Measurements from ENCODE around the gene PRPF8. TPM values are rescaled to one million over a fixed set of nuclear protein-coding genes. Genes with fewer than 3 reads are reported as not detected.

The PRPF8 gene
- total and polyA plus RNA-seq, 2 of the 8 experiments (the other 6 are each of a cell fraction or from before 2014, with no cell fraction given), result 329 to 337 TPM

GRCh38 chr17:1646199-1646875, 38.3 kb downstream of the PRPF8 start:
- POLR2A ChIA-PET (ENCODE audit: partially characterized antibody), result interaction anchor here (1.3 to 1.9 kb wide), 5 partner anchors 9 to 71 kb away, joined by 3 to 8 read pairs (median 4); partner anchors contain the start of gene SLC43A2
- Histone ChIP-seq H3K4me3 (ENCODE audit: extremely low read depth in 1 of 4, insufficient read depth in 2 of 4, low read depth in 3 of 4, low read length in 4 of 4) (no peak overlapping the region), H3K4ac (replicated peaks; ENCODE audit: insufficient read length, low read depth, low read length) (no peak overlapping the region), H2BK20ac (ENCODE audit: low read length) (peak overlapping the region; percentile 61; the same call in 1 of the 2 replicates), H3K27ac (ENCODE audit: low read depth, low read length) (no peak overlapping the region), H4K91ac (replicated peaks; ENCODE audit: insufficient read length, low read length) (peak overlapping the region; percentile 49), H2BK120ac (replicated peaks; ENCODE audit: low read depth, low read length) (no peak overlapping the region), H2BK15ac (ENCODE audit: low read length) (peak overlapping the region; percentile 81; the same call in 1 of the 2 replicates), H3K18ac (ENCODE audit: extremely low read depth, low read length) (peak overlapping the region; percentile 19; the same call in 1 of the 2 replicates), H3K79me2 (ENCODE audit: control insufficient read depth in 1 of 2, insufficient read depth in 2 of 2, low read length in 2 of 2) (no peaks in the 10 kb centered on the region), H3K23ac (ENCODE audit: insufficient read length) (no peak overlapping the region), H2BK5ac (ENCODE audit: low read depth, low read length) (peak overlapping the region; percentile 60; the same call in 1 of the 2 replicates), H4K20me1 (replicated peaks in 1 of 2; ENCODE audit: control insufficient read depth in 1 of 2, insufficient read depth in 2 of 2, low read length in 2 of 2) (peaks cover 8 to 14% of the 10 kb centered on the region in 2 experiments), H2AFZ (ENCODE audit: low read length) (no peak overlapping the region), H3K36me3 (ENCODE audit: control insufficient read depth in 2 of 4, insufficient read depth in 4 of 4, low read length in 3 of 4) (peaks cover 6 to 10% (median 8%) of the 10 kb centered on the region in 4 experiments; a peak in 6 of 8 replicates), H3K9ac (replicated peaks in 1 of 4; ENCODE audit: extremely low read depth in 1 of 4, low read depth in 3 of 4, low read length in 3 of 4) (no peak overlapping the region), H3K14ac (ENCODE audit: insufficient read length) (no peak overlapping the region), H3K4me2 (ENCODE audit: insufficient read depth in 1 of 2, low read depth in 2 of 2, low read length in 2 of 2) (no peak overlapping the region), H4K5ac (ENCODE audit: insufficient read length, low read depth, low read length) (no peak overlapping the region), H3K23me2 (ENCODE audit: low read depth, low read length) (peaks cover 12% of the 10 kb centered on the region; the same call in 1 of the 2 replicates), H3K27me3 (replicated peaks in 1 of 4; ENCODE audit: control insufficient read depth in 3 of 4, extremely low read depth in 1 of 4, insufficient read depth in 3 of 4, low read length in 3 of 4) (peaks cover 0 to 19% (median 8%) of the 10 kb centered on the region in 4 experiments; a peak in 5 of 7 replicates), H3K9me3 (ENCODE audit: insufficient read depth in 2 of 2, low read depth in 1 of 2, low read length in 1 of 2) (no peaks in the 10 kb centered on the region), H3K56ac (replicated peaks; ENCODE audit: insufficient read length, low read depth, low read length) (no peak overlapping the region), H4K8ac (ENCODE audit: extremely low read depth, insufficient read depth, low read length) (no peak overlapping the region; the same call in 1 of the 2 replicates), H2AK5ac (ENCODE audit: low read depth, low read length) (peak overlapping the region; percentile 90; the same call in 1 of the 2 replicates), H3K79me1 (ENCODE audit: low read depth, low read length) (no peaks in the 10 kb centered on the region), H3K4me1 (replicated peaks in 1 of 4; ENCODE audit: control insufficient read depth in 3 of 4, insufficient read depth in 4 of 4, low read length in 3 of 4) (peaks cover 0 to 39% (median 25%) of the 10 kb centered on the region in 4 experiments; a peak in 6 of 7 replicates), H2BK12ac (ENCODE audit: low read depth, low read length) (peak overlapping the region; percentile 75; the same call in 1 of the 2 replicates)
- TF ChIP-seq PHF8 (conservative IDR thresholded peaks at IDR 0.05; ENCODE audit: low read depth, low read length) (no peak), SAP30 (IDR thresholded peaks at IDR 0.05; ENCODE audit: insufficient read depth, insufficient replicate concordance, low read length) (no peak), E2F6 (IDR thresholded peaks at IDR 0.05) (peak; percentile 36; the same call in 1 of the 2 replicates), NANOG (IDR thresholded peaks at IDR 0.05; ENCODE audit: insufficient read depth, low read depth, low read length, poor library complexity, severe bottlenecking) (no peak), HDAC6 (IDR thresholded peaks at IDR 0.05; ENCODE audit: low read depth, low read length) (no peak), MAFK (IDR thresholded peaks at IDR 0.05; ENCODE audit: low read depth, low read length) (no peak)
- FAIRE-seq, result no peak
- no peak for DNase-seq (ENCODE audit: low read depth in 1 of 2, low spot score in 2 of 2)
- CTCF ChIA-PET (ENCODE audit: partially characterized antibody), result interaction anchor here (0.8 to 2.5 kb wide), 6 partner anchors 16 to 453 kb away, joined by 3 to 15 read pairs (median 4); no protein-coding TSS in a partner anchor
- 82% methylated on average over 13 of the region's 13 CpGs; no CpG with 5 or more reads in 1 of the 2 experiments for WGBS, 2 experiments (ENCODE audit: extremely low coverage in 1 of 2, insufficient coverage in 1 of 2, insufficient read length in 1 of 2, insufficient replicate concordance in 2 of 2, low coverage in 1 of 2, low lambda C conversion rate in 2 of 2, missing lambda C conversion rate in 1 of 2)
